ENCODE data around the gene PLA2G4E.

Gene PLA2G4E

GRCh38 chr15:42020713-42021273, at the start of gene PLA2G4E:
Gene PLA2G4E (minus strand): TSS chr15:42021042. CDS start chr15:42021030, 12 bp downstream.
- DNase-seq, result no peak
- Mint-ChIP-seq H3K4me3 (no peak within 1 kb of the TSS), H3K27me3 (no peaks in the 10 kb centered on the region), H3K4me1 (ENCODE audit: low read depth) (no peaks in the 10 kb centered on the region), H3K27ac (no peak within 1 kb of the TSS), H3K36me3 (ENCODE audit: low read depth) (no peaks in the 10 kb centered on the region), H3K9me3 (no peaks in the 10 kb centered on the region)

GRCh38 chr15:42070279-42070975, 49.6 kb upstream of the PLA2G4E start:
- H3K9me3 Mint-ChIP-seq, result peaks cover 4% of the 10 kb centered on the region
- peaks cover 16% of the 10 kb centered on the region for H3K27me3 Mint-ChIP-seq
- DNase-seq, result no peak
- H3K27ac Mint-ChIP-seq, result no peak overlapping the region
- no peaks in the 10 kb centered on the region for H3K36me3 Mint-ChIP-seq (ENCODE audit: low read depth)
- no peak overlapping the region for H3K4me3 Mint-ChIP-seq
- no peaks in the 10 kb centered on the region for H3K4me1 Mint-ChIP-seq (ENCODE audit: low read depth)

- H3K36me3 Mint-ChIP-seq (ENCODE audit: low read depth), result no peaks in the 10 kb centered on the region
- H3K4me3 Mint-ChIP-seq, result no peak overlapping the region
- DNase-seq, result no peak
- peaks cover 21% of the 10 kb centered on the region for H3K27me3 Mint-ChIP-seq
- no peak overlapping the region for H3K27ac Mint-ChIP-seq
- peaks cover 4% of the 10 kb centered on the region for H3K9me3 Mint-ChIP-seq
- H3K4me1 Mint-ChIP-seq (ENCODE audit: low read depth), result no peaks in the 10 kb centered on the region
Measured at GRCh38 chr15:42069496-42070278, 48.8 kb upstream of the PLA2G4E start.

GRCh38 chr15:42069025-42069424, 48.2 kb upstream of the PLA2G4E start:
- Mint-ChIP-seq H3K36me3 (ENCODE audit: low read depth) (no peaks in the 10 kb centered on the region), H3K4me3 (no peak overlapping the region), H3K27ac (no peak overlapping the region), H3K4me1 (ENCODE audit: low read depth) (no peaks in the 10 kb centered on the region), H3K27me3 (peaks cover 24% of the 10 kb centered on the region), H3K9me3 (peaks cover 4% of the 10 kb centered on the region)
- DNase-seq, result no peak

GRCh38 chr15:42068601-42069000, 47.8 kb upstream of the PLA2G4E start:
- Mint-ChIP-seq H3K4me1 (ENCODE audit: low read depth) (no peaks in the 10 kb centered on the region), H3K27ac (no peak overlapping the region), H3K9me3 (peaks cover 4% of the 10 kb centered on the region), H3K27me3 (peaks cover 24% of the 10 kb centered on the region), H3K4me3 (no peak overlapping the region), H3K36me3 (ENCODE audit: low read depth) (no peaks in the 10 kb centered on the region)
- DNase-seq, result no peak

GRCh38 chr15:42066764-42067415, 46.0 kb upstream of the PLA2G4E start:
- H3K4me1 Mint-ChIP-seq (ENCODE audit: low read depth), result no peaks in the 10 kb centered on the region
- DNase-seq, result no peak
- no peak overlapping the region for H3K27ac Mint-ChIP-seq
- no peaks in the 10 kb centered on the region for H3K36me3 Mint-ChIP-seq (ENCODE audit: low read depth)
- peaks cover 4% of the 10 kb centered on the region for H3K9me3 Mint-ChIP-seq
- no peak overlapping the region for H3K4me3 Mint-ChIP-seq
- H3K27me3 Mint-ChIP-seq, result peaks cover 24% of the 10 kb centered on the region

GRCh38 chr15:42065468-42065867, 44.6 kb upstream of the PLA2G4E start:
- Mint-ChIP-seq H3K4me1 (ENCODE audit: low read depth) (no peaks in the 10 kb centered on the region), H3K9me3 (peaks cover 4% of the 10 kb centered on the region), H3K27me3 (peaks cover 26% of the 10 kb centered on the region)

GRCh38 chr15:42065033-42065432, 44.2 kb upstream of the PLA2G4E start:
- H3K27me3 Mint-ChIP-seq, result peaks cover 26% of the 10 kb centered on the region
- H3K9me3 Mint-ChIP-seq, result peaks cover 4% of the 10 kb centered on the region
- no peak for DNase-seq
- no peak overlapping the region for H3K4me3 Mint-ChIP-seq
- no peak overlapping the region for H3K27ac Mint-ChIP-seq
- H3K4me1 Mint-ChIP-seq (ENCODE audit: low read depth), result no peaks in the 10 kb centered on the region
- H3K36me3 Mint-ChIP-seq (ENCODE audit: low read depth), result no peaks in the 10 kb centered on the region

More at GRCh38 chr15:42065468-42065867, 44.6 kb upstream of the PLA2G4E start:
- no peak for DNase-seq
- Mint-ChIP-seq H3K36me3 (ENCODE audit: low read depth) (no peaks in the 10 kb centered on the region), H3K27ac (no peak overlapping the region), H3K4me3 (no peak overlapping the region)

GRCh38 chr15:42064271-42064670, 43.4 kb upstream of the PLA2G4E start:
- Mint-ChIP-seq H3K36me3 (ENCODE audit: low read depth) (no peaks in the 10 kb centered on the region), H3K9me3 (peaks cover 4% of the 10 kb centered on the region), H3K4me1 (ENCODE audit: low read depth) (no peaks in the 10 kb centered on the region), H3K27ac (no peak overlapping the region), H3K4me3 (no peak overlapping the region), H3K27me3 (peaks cover 30% of the 10 kb centered on the region)
- DNase-seq, result no peak

- Mint-ChIP-seq H3K9me3 (peaks cover 4% of the 10 kb centered on the region), H3K4me3 (no peak overlapping the region), H3K27me3 (peaks cover 34% of the 10 kb centered on the region), H3K4me1 (ENCODE audit: low read depth) (no peaks in the 10 kb centered on the region), H3K36me3 (ENCODE audit: low read depth) (no peaks in the 10 kb centered on the region), H3K27ac (no peak overlapping the region)
- DNase-seq, result no peak
Measured at GRCh38 chr15:42063122-42063848, 42.4 kb upstream of the PLA2G4E start.

- no peak for DNase-seq
- Mint-ChIP-seq H3K4me3 (no peak overlapping the region), H3K4me1 (ENCODE audit: low read depth) (peaks cover 3% of the 10 kb centered on the region), H3K27me3 (peaks cover 44% of the 10 kb centered on the region), H3K9me3 (no peaks in the 10 kb centered on the region), H3K27ac (no peak overlapping the region), H3K36me3 (ENCODE audit: low read depth) (no peaks in the 10 kb centered on the region)
Measured at GRCh38 chr15:42062284-42062806, 41.5 kb upstream of the PLA2G4E start.

GRCh38 chr15:42060797-42061196, 40.0 kb upstream of the PLA2G4E start:
- H3K36me3 Mint-ChIP-seq (ENCODE audit: low read depth), result no peaks in the 10 kb centered on the region
- H3K4me3 Mint-ChIP-seq, result no peak overlapping the region
- no peak for DNase-seq
- no peak overlapping the region for H3K27ac Mint-ChIP-seq
- H3K9me3 Mint-ChIP-seq, result no peaks in the 10 kb centered on the region
- H3K4me1 Mint-ChIP-seq (ENCODE audit: low read depth), result peaks cover 12% of the 10 kb centered on the region
- peaks cover 47% of the 10 kb centered on the region for H3K27me3 Mint-ChIP-seq

GRCh38 chr15:42060477-42060763, 39.6 kb upstream of the PLA2G4E start:
- H3K27me3 Mint-ChIP-seq, result peaks cover 44% of the 10 kb centered on the region
- H3K36me3 Mint-ChIP-seq (ENCODE audit: low read depth), result no peaks in the 10 kb centered on the region
- no peak overlapping the region for H3K4me3 Mint-ChIP-seq
- H3K27ac Mint-ChIP-seq, result no peak overlapping the region
- no peaks in the 10 kb centered on the region for H3K9me3 Mint-ChIP-seq
- DNase-seq, result no peak
- peaks cover 12% of the 10 kb centered on the region for H3K4me1 Mint-ChIP-seq (ENCODE audit: low read depth)
